VCaP (cell line): Measurements from ENCODE around the gene NRXN3.

Experiments used
- H3K27ac ChIP-seq: fragments of 450-650 bp; 2 replicates; pipeline ENCODE4 v1.5.1; 2017
- TF ChIP-seq, protein P1 (sequence below): fragments of 450-650 bp; conservative IDR thresholded peaks from 2 replicates; pipeline ENCODE4 v1.5.1; 2017; ENCODE audit warnings: mild to moderate bottlenecking, moderate library complexity

The NRXN3 gene

GRCh38 chr14:79528828-79529416 is 1358.7 kb downstream of the NRXN3 start:
- TF ChIP-seq, protein P1, sequence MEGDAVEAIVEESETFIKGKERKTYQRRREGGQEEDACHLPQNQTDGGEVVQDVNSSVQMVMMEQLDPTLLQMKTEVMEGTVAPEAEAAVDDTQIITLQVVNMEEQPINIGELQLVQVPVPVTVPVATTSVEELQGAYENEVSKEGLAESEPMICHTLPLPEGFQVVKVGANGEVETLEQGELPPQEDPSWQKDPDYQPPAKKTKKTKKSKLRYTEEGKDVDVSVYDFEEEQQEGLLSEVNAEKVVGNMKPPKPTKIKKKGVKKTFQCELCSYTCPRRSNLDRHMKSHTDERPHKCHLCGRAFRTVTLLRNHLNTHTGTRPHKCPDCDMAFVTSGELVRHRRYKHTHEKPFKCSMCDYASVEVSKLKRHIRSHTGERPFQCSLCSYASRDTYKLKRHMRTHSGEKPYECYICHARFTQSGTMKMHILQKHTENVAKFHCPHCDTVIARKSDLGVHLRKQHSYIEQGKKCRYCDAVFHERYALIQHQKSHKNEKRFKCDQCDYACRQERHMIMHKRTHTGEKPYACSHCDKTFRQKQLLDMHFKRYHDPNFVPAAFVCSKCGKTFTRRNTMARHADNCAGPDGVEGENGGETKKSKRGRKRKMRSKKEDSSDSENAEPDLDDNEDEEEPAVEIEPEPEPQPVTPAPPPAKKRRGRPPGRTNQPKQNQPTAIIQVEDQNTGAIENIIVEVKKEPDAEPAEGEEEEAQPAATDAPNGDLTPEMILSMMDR = no peak
- peak overlapping the region; percentile 70 for H3K27ac ChIP-seq

GRCh38 chr14:79530555-79530954 is 1360.4 kb downstream of the NRXN3 start:
- TF ChIP-seq, protein P1 = no peak
- peak overlapping the region; percentile 70 for H3K27ac ChIP-seq

GRCh38 chr14:79534703-79535353 is 1364.7 kb downstream of the NRXN3 start:
- H3K27ac ChIP-seq = no peak overlapping the region
- TF ChIP-seq, protein P1 = no peak

- TF ChIP-seq, protein P1 = no peak
- no peak overlapping the region for H3K27ac ChIP-seq
Measured at GRCh38 chr14:79540394-79540793, 1370.2 kb downstream of the NRXN3 start.

- TF ChIP-seq, protein P1 = no peak
- H3K27ac ChIP-seq = peak overlapping the region; percentile 50
Measured at GRCh38 chr14:79542121-79542520, 1371.9 kb downstream of the NRXN3 start.

DNA sequence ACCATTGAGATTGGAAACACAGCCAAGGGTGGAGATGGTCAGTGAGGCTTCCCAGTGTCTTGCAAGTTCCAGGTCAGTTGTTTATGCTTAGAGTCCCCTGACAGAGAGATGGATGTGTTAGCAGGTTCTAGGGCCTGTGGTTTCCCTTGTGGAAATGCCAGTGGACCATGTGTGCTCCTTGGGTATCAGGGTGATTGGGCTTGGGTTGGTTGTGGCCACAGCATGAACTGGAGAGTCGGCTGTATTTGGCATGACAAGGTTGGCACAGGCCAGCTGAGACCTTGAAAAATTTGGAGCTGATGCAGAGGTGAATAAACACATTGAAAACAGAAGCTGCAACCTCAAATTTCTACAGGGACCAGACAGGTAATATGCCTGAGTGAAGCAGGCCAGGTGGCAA is 1373.2 kb downstream of the NRXN3 start:
- peak overlapping the region; percentile 50 for H3K27ac ChIP-seq
- TF ChIP-seq, protein P1 = no peak

DNA sequence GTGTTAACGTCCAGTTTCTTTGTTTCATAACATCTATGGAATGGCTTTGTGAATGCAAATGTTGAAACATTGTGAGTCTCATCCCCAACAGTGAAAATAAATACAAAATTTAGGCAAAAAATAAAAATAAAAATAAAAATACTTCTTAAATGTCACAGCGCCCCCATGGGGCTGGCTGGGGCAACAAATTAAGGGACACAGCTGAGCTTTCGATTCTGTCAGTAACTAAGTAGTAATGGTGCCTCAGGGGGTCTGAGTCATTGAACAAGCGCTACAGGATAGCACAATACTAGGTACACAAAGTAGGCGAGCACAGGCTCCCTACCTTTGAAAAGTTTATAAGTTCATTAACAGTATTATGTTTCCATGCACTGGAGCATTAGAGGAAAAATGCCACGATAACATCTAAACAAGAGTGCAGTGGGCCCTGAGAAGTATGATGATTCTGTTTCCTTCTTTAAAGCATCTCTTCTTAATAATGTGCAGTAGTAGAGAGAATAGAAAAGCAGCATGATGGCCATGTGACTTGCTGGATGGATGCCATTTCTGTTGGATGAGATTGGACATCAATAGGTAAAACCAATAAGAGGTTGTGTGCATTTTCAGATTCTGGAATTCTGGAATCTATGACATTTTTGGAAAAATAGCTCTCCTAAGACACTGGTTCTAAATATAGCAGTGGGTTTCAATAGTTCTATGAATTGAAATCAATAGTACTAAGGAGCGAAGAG is 1374.0 kb downstream of the NRXN3 start:
- TF ChIP-seq, protein P1 = peak; percentile 21; the same call in 1 of the 2 replicates
- H3K27ac ChIP-seq = no peak overlapping the region
